SU-DHL-6 (cell line): ENCODE data around the gene ZNF383.
"Not testable (repeated sequence)": the region's sequence is repeated elsewhere in the genome, so short reads cannot be mapped to it uniquely, and the experiment has no call there.

Experiments used
- EZH2phosphoT487 ChIP-seq: fragments of 200-600 bp; sonication (generic), shearing (Covaris generic); conservative IDR thresholded peaks from 2 replicates; pipeline ENCODE4 v1.6.1; 2018; ENCODE audit warnings: mild to moderate bottlenecking, antibody characterized with exemption, low read length, moderate library complexity, mixed read lengths
- TF ChIP-seq, protein P1 (sequence below): fragments of 200-600 bp; sonication (generic); IDR thresholded peaks from one replicate; pipeline ENCODE4 v1.5.1; 2017; ENCODE audit warnings: antibody characterized with exemption, mild to moderate bottlenecking, low read length, moderate library complexity; ENCODE audit not compliant: insufficient read depth, poor library complexity, severe bottlenecking

DNA sequence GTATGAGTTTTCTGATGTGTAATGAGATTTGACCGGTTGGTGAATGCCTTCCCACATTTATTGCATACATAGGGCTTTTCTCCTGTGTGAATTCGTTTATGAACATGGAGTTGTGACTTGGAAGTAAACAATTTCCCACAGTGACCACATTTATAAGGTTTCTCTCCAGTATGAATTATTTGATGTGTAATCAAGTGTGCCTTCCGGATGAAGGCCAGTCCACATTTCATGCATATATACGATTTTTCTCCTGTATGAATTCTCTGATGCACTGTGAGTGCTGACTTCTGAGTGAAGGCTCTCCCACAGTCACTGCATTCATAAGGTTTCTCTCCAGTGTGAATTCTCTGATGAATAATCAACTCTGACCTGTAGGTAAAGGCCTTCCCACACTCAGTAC is 31.9 kb upstream of the ZNF383 start:
- TF ChIP-seq EZH2phosphoT487: not testable (repeated sequence)
- TF ChIP-seq, protein P1, sequence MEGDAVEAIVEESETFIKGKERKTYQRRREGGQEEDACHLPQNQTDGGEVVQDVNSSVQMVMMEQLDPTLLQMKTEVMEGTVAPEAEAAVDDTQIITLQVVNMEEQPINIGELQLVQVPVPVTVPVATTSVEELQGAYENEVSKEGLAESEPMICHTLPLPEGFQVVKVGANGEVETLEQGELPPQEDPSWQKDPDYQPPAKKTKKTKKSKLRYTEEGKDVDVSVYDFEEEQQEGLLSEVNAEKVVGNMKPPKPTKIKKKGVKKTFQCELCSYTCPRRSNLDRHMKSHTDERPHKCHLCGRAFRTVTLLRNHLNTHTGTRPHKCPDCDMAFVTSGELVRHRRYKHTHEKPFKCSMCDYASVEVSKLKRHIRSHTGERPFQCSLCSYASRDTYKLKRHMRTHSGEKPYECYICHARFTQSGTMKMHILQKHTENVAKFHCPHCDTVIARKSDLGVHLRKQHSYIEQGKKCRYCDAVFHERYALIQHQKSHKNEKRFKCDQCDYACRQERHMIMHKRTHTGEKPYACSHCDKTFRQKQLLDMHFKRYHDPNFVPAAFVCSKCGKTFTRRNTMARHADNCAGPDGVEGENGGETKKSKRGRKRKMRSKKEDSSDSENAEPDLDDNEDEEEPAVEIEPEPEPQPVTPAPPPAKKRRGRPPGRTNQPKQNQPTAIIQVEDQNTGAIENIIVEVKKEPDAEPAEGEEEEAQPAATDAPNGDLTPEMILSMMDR: not testable (repeated sequence)
